ENCODE results near the gene TTLL10. TPM values are rescaled to one million over a fixed set of nuclear protein-coding genes. Genes with fewer than 3 reads are reported as not detected.

The TTLL10 gene
- total and polyA plus RNA-seq, 2 of the 8 experiments (the other 6 are each of a cell fraction or from before 2014, with no cell fraction given): 1.1 to 1.7 TPM

DNA sequence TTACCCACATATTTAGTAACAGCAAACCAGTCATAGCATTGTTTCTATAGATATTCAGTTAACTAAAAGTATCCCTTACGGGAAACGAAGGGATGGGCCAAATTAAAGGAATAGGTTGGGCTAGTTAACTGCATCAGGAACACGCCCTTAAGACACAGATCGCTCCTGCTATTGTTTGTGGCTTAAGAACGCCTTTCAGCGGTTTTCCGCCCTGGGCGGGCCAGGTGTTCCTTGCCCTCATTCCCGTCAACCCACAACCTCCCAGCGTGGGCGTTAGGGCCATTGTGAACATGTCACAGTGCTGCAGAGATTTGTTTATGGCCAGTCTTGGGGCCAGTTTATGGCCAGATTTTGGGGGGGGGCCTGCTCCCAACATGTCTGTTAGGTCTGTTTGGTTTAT is 18.1 kb downstream of the TTLL10 start:
- no peak overlapping the region for H2AFZ ChIP-seq (ENCODE audit: low read length)
- H3K4me2 ChIP-seq (ENCODE audit: insufficient read depth in 1 of 2, low read depth in 2 of 2, low read length in 2 of 2): no peak overlapping the region
- no peak overlapping the region for H2BK120ac ChIP-seq (replicated peaks; ENCODE audit: low read depth, low read length)
- no peaks in the 10 kb centered on the region for H4K20me1 ChIP-seq (replicated peaks in 1 of 2; ENCODE audit: control insufficient read depth in 1 of 2, insufficient read depth in 2 of 2, low read length in 2 of 2)
- no peak overlapping the region for H4K5ac ChIP-seq (ENCODE audit: insufficient read length, low read depth, low read length)
- H2AK5ac ChIP-seq (ENCODE audit: low read depth, low read length): no peak overlapping the region
- H3K36me3 ChIP-seq (ENCODE audit: control insufficient read depth in 2 of 4, insufficient read depth in 4 of 4, low read length in 3 of 4): no peaks in the 10 kb centered on the region
- FAIRE-seq (no peak), DNase-seq (ENCODE audit: low read depth in 1 of 2, low spot score in 2 of 2) (no peak)
- no peak overlapping the region for H3K18ac ChIP-seq (ENCODE audit: extremely low read depth, low read length)
- ChIA-PET POLR2A (ENCODE audit: partially characterized antibody) (no interaction called here), CTCF (ENCODE audit: partially characterized antibody) (no interaction called here)
- no peak overlapping the region for H4K91ac ChIP-seq (replicated peaks; ENCODE audit: insufficient read length, low read length)
- H3K27ac ChIP-seq (ENCODE audit: low read depth, low read length): no peak overlapping the region
- WGBS, 2 experiments (ENCODE audit: extremely low coverage in 1 of 2, insufficient coverage in 1 of 2, insufficient read length in 1 of 2, insufficient replicate concordance in 2 of 2, low coverage in 1 of 2, low lambda C conversion rate in 2 of 2, missing lambda C conversion rate in 1 of 2): 90% methylated on average over 10 of the region's 11 CpGs; no CpG with 5 or more reads in 1 of the 2 experiments
- peaks cover 5 to 16% of the 10 kb centered on the region in 2 experiments; a peak in 3 of 4 replicates for H3K9me3 ChIP-seq (ENCODE audit: insufficient read depth in 2 of 2, low read depth in 1 of 2, low read length in 1 of 2)
- no peak overlapping the region for H3K4ac ChIP-seq (replicated peaks; ENCODE audit: insufficient read length, low read depth, low read length)
- no peak overlapping the region for H3K9ac ChIP-seq (replicated peaks in 1 of 4; ENCODE audit: extremely low read depth in 1 of 4, low read depth in 3 of 4, low read length in 3 of 4)
- H3K14ac ChIP-seq (ENCODE audit: insufficient read length): no peak overlapping the region
- H4K8ac ChIP-seq (ENCODE audit: extremely low read depth, insufficient read depth, low read length): no peak overlapping the region
- H2BK5ac ChIP-seq (ENCODE audit: low read depth, low read length): no peak overlapping the region
- no peak overlapping the region for H3K23ac ChIP-seq (ENCODE audit: insufficient read length)
- H3K27me3 ChIP-seq (replicated peaks in 1 of 4; ENCODE audit: control insufficient read depth in 3 of 4, extremely low read depth in 1 of 4, insufficient read depth in 3 of 4, low read length in 3 of 4): no peaks in the 10 kb centered on the region; a peak in 2 of 7 replicates
- H2BK15ac ChIP-seq (ENCODE audit: low read length): no peak overlapping the region
- no peak overlapping the region for H2BK20ac ChIP-seq (ENCODE audit: low read length)
- H3K79me2 ChIP-seq (ENCODE audit: control insufficient read depth in 1 of 2, insufficient read depth in 2 of 2, low read length in 2 of 2): no peaks in the 10 kb centered on the region
- no peak overlapping the region for H2BK12ac ChIP-seq (ENCODE audit: low read depth, low read length)
- H3K56ac ChIP-seq (replicated peaks; ENCODE audit: insufficient read length, low read depth, low read length): no peak overlapping the region
- TF ChIP-seq RNF2 (IDR thresholded peaks at IDR 0.05; ENCODE audit: borderline replicate concordance, low read depth, low read length, missing control alignments, poor library complexity, severe bottlenecking) (no peak), NANOG (IDR thresholded peaks at IDR 0.05; ENCODE audit: insufficient read depth, low read depth, low read length, poor library complexity, severe bottlenecking) (no peak), CEBPB (IDR thresholded peaks at IDR 0.05; ENCODE audit: low read depth, low read length) (no peak), SIRT6 (IDR thresholded peaks at IDR 0.05; ENCODE audit: low read length) (no peak), SUZ12 (IDR thresholded peaks at IDR 0.05; ENCODE audit: low read length) (no peak), SRF (IDR thresholded peaks at IDR 0.05; ENCODE audit: low read depth, low read length) (no peak)
- no peaks in the 10 kb centered on the region for H3K79me1 ChIP-seq (ENCODE audit: low read depth, low read length)
- no peaks in the 10 kb centered on the region for H3K4me1 ChIP-seq (replicated peaks in 1 of 4; ENCODE audit: control insufficient read depth in 3 of 4, insufficient read depth in 4 of 4, low read length in 3 of 4)
- no peak overlapping the region for H3K4me3 ChIP-seq (ENCODE audit: extremely low read depth in 1 of 4, insufficient read depth in 2 of 4, low read depth in 3 of 4, low read length in 4 of 4)
- H3K23me2 ChIP-seq (ENCODE audit: low read depth, low read length): no peaks in the 10 kb centered on the region

All from H1 (cell line).